ENCODE measurements around the gene RCAN2.

RCAN2 gene

GRCh38 chr6:46491628-46492547 lies 639 bp upstream of the RCAN2 start:
- no peak for DNase-seq

GRCh38 chr6:46490425-46491200 lies 636 bp downstream of the RCAN2 start:
- DNase-seq: no peak

GRCh38 chr6:46486181-46486580 lies 5.1 kb downstream of the RCAN2 start:
- DNase-seq: no peak

- no peak for DNase-seq
These were observed 7.0 kb downstream of the RCAN2 start for GRCh38 chr6:46484081-46484820.

GRCh38 chr6:46476301-46476700 lies 14.9 kb downstream of the RCAN2 start:
- no peak for DNase-seq

GRCh38 chr6:46473881-46474280 lies 17.4 kb downstream of the RCAN2 start:
- no peak for DNase-seq

- DNase-seq: no peak
These were observed 19.0 kb downstream of the RCAN2 start for GRCh38 chr6:46472243-46472642.

- no peak for DNase-seq
These were observed 22.2 kb downstream of the RCAN2 start for GRCh38 chr6:46469021-46469420.

GRCh38 chr6:46468403-46469010 lies 22.7 kb downstream of the RCAN2 start:
- DNase-seq: no peak

- no peak for DNase-seq
These were observed 24.7 kb downstream of the RCAN2 start for GRCh38 chr6:46466570-46466969.

- DNase-seq: no peak
These were observed 25.7 kb downstream of the RCAN2 start for GRCh38 chr6:46465294-46466165.

GRCh38 chr6:46456297-46456696 lies 35.0 kb downstream of the RCAN2 start:
- DNase-seq: no peak

- DNase-seq: no peak
These were observed 36.6 kb downstream of the RCAN2 start for GRCh38 chr6:46454691-46455090.

GRCh38 chr6:46453741-46454316 lies 37.4 kb downstream of the RCAN2 start:
- no peak for DNase-seq

- DNase-seq: no peak
These were observed 38.0 kb downstream of the RCAN2 start for GRCh38 chr6:46453216-46453615.

GRCh38 chr6:46452312-46452917 lies 38.8 kb downstream of the RCAN2 start:
- no peak for DNase-seq

GRCh38 chr6:46451343-46451742 lies 39.9 kb downstream of the RCAN2 start:
- no peak for DNase-seq

GRCh38 chr6:46444772-46445454 lies 46.3 kb downstream of the RCAN2 start:
- no peak for DNase-seq

GRCh38 chr6:46443623-46444022 lies 47.6 kb downstream of the RCAN2 start:
- DNase-seq: no peak

GRCh38 chr6:46440641-46441040 lies 50.6 kb downstream of the RCAN2 start:
- no peak for DNase-seq

Measured in stimulated activated CD4-positive, alpha-beta T cell treated with anti-CD3 and anti-CD28 coated beads, Interleukin-12 subunit alpha, Interleukin-12 subunit beta, amount 100 ng/mL, for 4 hours (primary cell).